Fibroblast of lung (primary cell): ENCODE measurements around the gene SLC10A2. TPM values are rescaled to one million over a fixed set of nuclear protein-coding genes. Genes with fewer than 3 reads are reported as not detected.

Experiments
- DNase-seq, 2 donors: peaks; one replicate each; pipeline versions ENCODE4 v3.0.0 to v3.0.0-alpha.2; 2010; ENCODE audit warnings: low read depth in 2 of 2
- H2AFZ ChIP-seq: 2 replicates; pipeline ENCODE4 v1.5.1; 2012; ENCODE audit warnings: low read length, control low read depth, inconsistent platforms
- H3K27ac ChIP-seq: 2 replicates; pipeline ENCODE4 v1.5.1; 2011; ENCODE audit warnings: low read length, control low read depth; ENCODE audit not compliant: insufficient read depth
- H3K27me3 ChIP-seq: 2 replicates; pipeline ENCODE4 v1.5.1; 2011; ENCODE audit warnings: mild to moderate bottlenecking, low read length; ENCODE audit not compliant: control insufficient read depth, insufficient read depth
- H3K36me3 ChIP-seq: 2 replicates; pipeline ENCODE4 v1.5.1; 2011; ENCODE audit warnings: low read length; ENCODE audit not compliant: control insufficient read depth, insufficient read depth
- H3K4me1 ChIP-seq: 2 replicates; pipeline ENCODE4 v1.5.1; 2011; ENCODE audit warnings: low read length; ENCODE audit not compliant: control insufficient read depth, insufficient read depth; ENCODE audit errors: extremely low read depth
- H3K4me2 ChIP-seq: 2 replicates; pipeline ENCODE4 v1.5.1; 2011; ENCODE audit warnings: low read length, control low read depth; ENCODE audit not compliant: insufficient read depth; ENCODE audit errors: extremely low read depth
- H3K4me3 ChIP-seq, 4 experiments: fragments of 200-600 bp in 1 of 4; sonication (generic) in 1 of 4; replicated peaks in 1 of 4; 2 replicates each; pipeline ENCODE4 v1.5.1; 2011 to 2016; ENCODE audit warnings: low read length in 4 of 4, low read depth in 3 of 4, mild to moderate bottlenecking in 3 of 4, control low read depth in 2 of 4, inconsistent platforms in 1 of 4, mixed read lengths in 1 of 4; ENCODE audit not compliant: insufficient read depth in 1 of 4; ENCODE audit errors: control extremely low read depth in 1 of 4
- H3K79me2 ChIP-seq: 2 replicates; pipeline ENCODE4 v1.5.1; 2012; ENCODE audit warnings: mild to moderate bottlenecking, low read length, inconsistent platforms; ENCODE audit not compliant: control insufficient read depth, insufficient read depth
- H3K9ac ChIP-seq: 2 replicates; pipeline ENCODE4 v1.5.1; 2011; ENCODE audit warnings: mild to moderate bottlenecking, low read length, control low read depth; ENCODE audit not compliant: insufficient read depth
- H3K9me3 ChIP-seq: 2 replicates; pipeline ENCODE4 v1.5.1; 2012; ENCODE audit warnings: low read depth, low read length; ENCODE audit not compliant: control insufficient read depth, insufficient read depth
- H4K20me1 ChIP-seq: 2 replicates; pipeline ENCODE4 v1.5.1; 2011; ENCODE audit warnings: low read length; ENCODE audit not compliant: control insufficient read depth, insufficient read depth; ENCODE audit errors: extremely low read depth
- CTCF ChIP-seq, 2 donors: IDR thresholded peaks in 1 of 2; conservative IDR thresholded peaks in 1 of 2; 1 replicate in 1 of 2; 2 replicates in 1 of 2; pipeline ENCODE4 v1.5.1; 2011 to 2012; ENCODE audit warnings: low read length in 2 of 2, control low read depth in 1 of 2, inconsistent platforms in 1 of 2, low read depth in 1 of 2, mild to moderate bottlenecking in 1 of 2
- EZH2 ChIP-seq: IDR thresholded peaks from 2 replicates; pipeline ENCODE4 v1.5.1; 2012; ENCODE audit warnings: low read length, control low read depth, mild to moderate bottlenecking; ENCODE audit errors: missing control alignments
- polyA plus RNA-seq, 2 donors: library from polyadenylated mRNA; depleted of rRNA in 1 of 2; stranded (reverse) in 1 of 2; unstranded in 1 of 2; fragments of >200 nt; gene quantifications; 2 replicates each; pipeline ENCODE4 v1.2.1, GENCODE V29; 2011 to 2012; ENCODE audit warnings: missing spikeins in 1 of 2
- total RNA-seq: library from RNA; depleted of rRNA; stranded (reverse); fragments of >200 nt; gene quantifications from 2 replicates; pipeline ENCODE4 v1.2.1, GENCODE V29; 2014

The SLC10A2 gene
- total and polyA plus RNA-seq, 2 donors (not counting 1 experiment from before 2014, with no cell fraction given): not detected

- Histone ChIP-seq H3K27me3 (no peaks in the 10 kb centered on the region), H3K36me3 (no peaks in the 10 kb centered on the region), H2AFZ (no peak overlapping the region), H4K20me1 (no peaks in the 10 kb centered on the region), H3K9me3 (no peaks in the 10 kb centered on the region), H3K4me1 (no peaks in the 10 kb centered on the region), H3K9ac (no peak overlapping the region), H3K79me2 (no peaks in the 10 kb centered on the region), H3K4me3 (no peak overlapping the region), H3K27ac (no peak overlapping the region), H3K4me2 (no peak overlapping the region)
- no peak for DNase-seq
- no peak for TF ChIP-seq CTCF (conservative IDR thresholded peaks at IDR 0.05 in 1 of 2, IDR thresholded peaks at IDR 0.05 in 1 of 2; ENCODE audit: low read depth in 1 of 2, low read length in 2 of 2)
- no peak for TF ChIP-seq EZH2
Measured at GRCh38 chr13:103062079-103062478, 4.1 kb downstream of the SLC10A2 start.

- TF ChIP-seq EZH2: no peak
- no peak for TF ChIP-seq CTCF (conservative IDR thresholded peaks at IDR 0.05 in 1 of 2, IDR thresholded peaks at IDR 0.05 in 1 of 2; ENCODE audit: low read depth in 1 of 2, low read length in 2 of 2)
- H3K27ac ChIP-seq: no peak overlapping the region
- no peaks in the 10 kb centered on the region for H3K36me3 ChIP-seq
- no peak for DNase-seq
- H3K27me3 ChIP-seq: no peaks in the 10 kb centered on the region
- H3K4me2 ChIP-seq: no peak overlapping the region
- H2AFZ ChIP-seq: no peak overlapping the region
- H3K4me3 ChIP-seq: no peak overlapping the region
- no peaks in the 10 kb centered on the region for H4K20me1 ChIP-seq
- H3K79me2 ChIP-seq: no peaks in the 10 kb centered on the region
- H3K4me1 ChIP-seq: no peaks in the 10 kb centered on the region
- H3K9ac ChIP-seq: no peak overlapping the region
- H3K9me3 ChIP-seq: no peaks in the 10 kb centered on the region
Measured at GRCh38 chr13:103056008-103056407, 10.2 kb downstream of the SLC10A2 start.

- no peak for TF ChIP-seq EZH2
- no peak for TF ChIP-seq CTCF (conservative IDR thresholded peaks at IDR 0.05 in 1 of 2, IDR thresholded peaks at IDR 0.05 in 1 of 2; ENCODE audit: low read depth in 1 of 2, low read length in 2 of 2)
Measured at GRCh38 chr13:103055166-103055565, 11.1 kb downstream of the SLC10A2 start.

More at GRCh38 chr13:103055166-103055565, 11.1 kb downstream of the SLC10A2 start:
- Histone ChIP-seq H3K9ac (no peak overlapping the region), H2AFZ (no peak overlapping the region), H3K4me1 (no peaks in the 10 kb centered on the region), H3K4me3 (no peak overlapping the region), H3K36me3 (no peaks in the 10 kb centered on the region), H3K27ac (no peak overlapping the region), H3K79me2 (no peaks in the 10 kb centered on the region), H3K4me2 (no peak overlapping the region), H3K9me3 (no peaks in the 10 kb centered on the region), H4K20me1 (no peaks in the 10 kb centered on the region), H3K27me3 (no peaks in the 10 kb centered on the region)
- no peak for DNase-seq
